GM12872 (cell line): ENCODE results near the gene MXD1.

Experiments used
- TF ChIP-seq, protein P1 (sequence below): IDR thresholded peaks from 3 replicates; pipeline ENCODE4 v1.5.1; 2011; ENCODE audit warnings: low read depth, mild to moderate bottlenecking, low read length, moderate library complexity; ENCODE audit not compliant: insufficient read depth

MXD1 gene

DNA sequence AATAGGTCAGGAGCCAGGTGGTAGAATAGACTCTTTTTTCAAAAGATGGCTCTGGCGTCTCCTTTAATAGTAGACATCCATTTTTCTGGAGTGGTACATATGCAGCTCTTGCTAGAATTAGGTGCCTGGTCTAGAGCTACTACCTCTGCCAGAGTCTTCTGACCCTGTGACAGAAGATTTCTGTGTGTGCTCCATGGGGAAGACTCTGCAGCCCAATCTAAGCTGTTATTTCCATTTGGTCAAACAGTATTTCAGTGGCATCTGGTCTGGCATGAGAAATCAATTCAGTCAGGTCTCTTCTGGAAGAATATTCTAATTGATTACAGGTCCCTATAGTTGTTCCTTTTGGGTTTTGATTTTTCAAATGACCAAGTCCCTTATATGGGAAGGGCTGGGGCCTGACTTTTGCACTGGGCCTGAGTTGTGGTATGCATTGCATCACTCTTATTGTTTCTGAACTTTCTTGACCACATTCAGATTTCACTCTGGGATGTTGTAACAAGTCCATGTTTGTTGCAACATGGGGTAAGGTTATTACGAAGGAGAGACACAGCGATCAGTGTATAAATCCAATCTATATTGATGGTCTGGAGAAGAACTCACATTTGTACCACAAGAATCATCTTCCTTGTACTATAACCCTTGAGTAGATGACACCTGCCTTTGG, 12.1 kb downstream of the MXD1 start:
- TF ChIP-seq, protein P1, sequence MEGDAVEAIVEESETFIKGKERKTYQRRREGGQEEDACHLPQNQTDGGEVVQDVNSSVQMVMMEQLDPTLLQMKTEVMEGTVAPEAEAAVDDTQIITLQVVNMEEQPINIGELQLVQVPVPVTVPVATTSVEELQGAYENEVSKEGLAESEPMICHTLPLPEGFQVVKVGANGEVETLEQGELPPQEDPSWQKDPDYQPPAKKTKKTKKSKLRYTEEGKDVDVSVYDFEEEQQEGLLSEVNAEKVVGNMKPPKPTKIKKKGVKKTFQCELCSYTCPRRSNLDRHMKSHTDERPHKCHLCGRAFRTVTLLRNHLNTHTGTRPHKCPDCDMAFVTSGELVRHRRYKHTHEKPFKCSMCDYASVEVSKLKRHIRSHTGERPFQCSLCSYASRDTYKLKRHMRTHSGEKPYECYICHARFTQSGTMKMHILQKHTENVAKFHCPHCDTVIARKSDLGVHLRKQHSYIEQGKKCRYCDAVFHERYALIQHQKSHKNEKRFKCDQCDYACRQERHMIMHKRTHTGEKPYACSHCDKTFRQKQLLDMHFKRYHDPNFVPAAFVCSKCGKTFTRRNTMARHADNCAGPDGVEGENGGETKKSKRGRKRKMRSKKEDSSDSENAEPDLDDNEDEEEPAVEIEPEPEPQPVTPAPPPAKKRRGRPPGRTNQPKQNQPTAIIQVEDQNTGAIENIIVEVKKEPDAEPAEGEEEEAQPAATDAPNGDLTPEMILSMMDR: no peak

DNA sequence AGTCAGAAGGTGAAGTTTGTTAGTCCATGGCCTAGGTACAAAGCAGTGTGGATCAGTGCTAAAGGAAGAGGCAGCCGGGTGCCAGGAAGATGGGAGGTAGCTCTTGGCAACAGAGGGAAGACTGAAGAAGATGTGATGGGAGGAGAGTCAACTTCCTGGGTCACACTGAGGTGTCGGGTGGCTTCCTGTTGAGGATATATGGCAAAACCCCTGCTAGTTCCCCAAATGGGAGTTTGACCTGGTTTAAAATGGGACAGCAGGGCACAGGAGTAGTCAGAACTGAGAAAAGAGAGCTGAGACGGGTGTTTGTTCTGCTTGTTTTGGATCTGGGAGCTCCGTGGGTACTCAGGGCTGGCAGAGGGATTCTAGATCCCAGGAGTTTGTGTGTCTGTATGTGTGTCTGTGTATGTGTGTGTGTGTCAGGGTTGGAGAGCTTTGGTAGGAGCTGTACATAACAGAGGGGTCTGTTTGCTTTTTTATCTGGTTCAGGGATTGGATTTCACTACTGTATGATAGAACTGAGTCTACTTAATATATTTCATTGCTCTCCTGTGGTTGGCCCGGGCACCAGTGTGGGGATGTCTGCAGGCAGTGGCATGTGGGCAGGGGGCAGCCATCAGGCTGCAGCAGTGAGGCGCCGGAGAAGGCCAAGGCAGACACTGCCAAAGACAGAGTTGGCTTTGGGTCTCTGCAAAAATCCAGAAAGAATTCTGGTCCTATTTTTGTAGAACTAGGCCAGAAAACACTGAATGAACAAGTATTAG, 17.1 kb downstream of the MXD1 start:
- TF ChIP-seq, protein P1: no peak

DNA sequence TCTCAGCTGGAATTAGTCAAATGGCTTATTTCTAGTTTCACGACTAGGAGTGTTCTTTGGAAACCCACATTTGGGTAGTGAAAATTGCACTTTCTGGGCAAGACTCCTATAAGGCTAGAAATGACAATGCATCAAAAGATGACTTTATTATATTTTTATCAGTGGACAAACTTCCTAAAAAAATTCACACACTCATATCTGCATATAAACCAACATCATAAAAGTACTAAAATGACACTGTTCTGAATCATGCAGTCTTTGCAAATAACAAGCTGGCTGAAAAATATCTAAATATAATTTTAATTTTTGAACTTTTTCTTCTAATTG, 17.6 kb downstream of the MXD1 start:
- TF ChIP-seq, protein P1: no peak

DNA sequence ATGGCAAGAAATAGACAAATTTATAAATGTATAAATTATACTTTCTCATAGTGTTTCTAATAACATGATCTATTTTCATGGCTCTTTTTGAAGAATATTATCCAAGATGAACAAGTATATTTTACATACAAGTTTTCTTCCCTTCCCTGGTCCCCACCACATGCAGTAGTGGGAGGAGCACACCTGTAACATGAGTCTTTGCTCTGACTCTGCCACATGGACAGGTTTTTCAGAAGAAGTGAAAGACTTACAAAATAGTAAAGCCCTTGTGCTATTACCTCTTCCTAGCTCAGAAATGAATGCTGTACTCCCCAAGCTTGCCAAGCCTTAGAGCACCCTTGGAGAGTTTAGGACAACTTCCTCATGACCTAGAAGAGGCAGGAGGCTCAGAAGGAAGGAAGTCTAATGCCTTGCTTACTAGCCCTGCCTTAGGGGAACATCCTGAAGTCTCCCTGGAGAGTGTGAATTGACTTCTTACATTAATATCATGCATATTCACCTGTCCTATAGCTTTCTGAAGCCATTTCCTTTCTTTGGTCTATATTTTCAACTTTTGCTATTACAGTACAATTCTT, 18.4 kb downstream of the MXD1 start:
- TF ChIP-seq, protein P1: no peak

DNA sequence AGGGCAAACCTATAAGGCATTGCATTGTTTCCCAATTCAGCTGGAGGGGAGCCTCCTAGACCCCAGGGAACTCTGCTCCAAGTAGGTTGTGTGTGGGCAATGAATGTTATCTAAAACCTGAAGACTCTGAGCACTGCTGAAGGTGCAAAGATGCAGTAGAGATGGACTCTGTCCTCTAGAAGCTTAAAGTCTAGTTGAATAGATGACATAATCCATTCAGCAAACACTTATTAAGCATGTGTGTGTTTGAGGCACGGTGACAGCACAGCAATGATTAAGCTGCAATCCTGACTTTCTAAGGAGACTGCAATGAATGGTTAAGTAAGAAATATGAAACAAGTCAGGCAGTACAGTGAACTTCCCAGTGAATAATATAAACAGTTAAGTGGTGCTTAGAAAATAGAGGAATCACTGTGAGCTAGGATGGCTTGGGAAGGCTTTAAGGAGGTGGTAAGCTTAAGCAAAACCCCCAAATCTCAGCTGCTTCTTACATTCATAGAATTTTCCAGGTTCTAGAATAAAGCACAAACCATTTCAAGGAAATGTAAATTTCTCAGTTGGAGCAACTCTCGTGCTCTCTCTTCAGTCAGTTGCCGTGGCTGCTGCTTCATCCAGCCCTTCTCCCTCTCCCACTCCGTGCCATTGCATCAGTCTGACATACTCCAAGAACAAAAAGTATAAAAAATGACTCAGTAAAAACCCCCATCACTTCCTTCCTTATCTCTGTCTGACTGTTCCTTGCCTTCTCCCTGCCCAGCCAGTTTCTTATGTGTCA, 19.1 kb downstream of the MXD1 start:
- TF ChIP-seq, protein P1: no peak

DNA sequence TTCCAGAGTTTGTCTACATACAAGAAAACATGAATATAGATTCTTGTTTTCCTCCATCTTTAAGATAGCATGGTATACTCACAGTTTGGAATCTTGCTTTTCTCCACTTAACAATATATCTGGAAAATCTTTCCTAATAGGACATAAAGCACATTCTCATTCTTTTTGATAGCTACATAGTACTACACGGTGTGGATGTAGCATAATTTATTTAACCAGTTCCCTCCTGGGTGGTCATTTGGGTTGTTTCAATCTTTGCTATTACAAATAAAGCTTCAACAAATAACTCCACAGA, 19.7 kb downstream of the MXD1 start:
- TF ChIP-seq, protein P1: no peak

DNA sequence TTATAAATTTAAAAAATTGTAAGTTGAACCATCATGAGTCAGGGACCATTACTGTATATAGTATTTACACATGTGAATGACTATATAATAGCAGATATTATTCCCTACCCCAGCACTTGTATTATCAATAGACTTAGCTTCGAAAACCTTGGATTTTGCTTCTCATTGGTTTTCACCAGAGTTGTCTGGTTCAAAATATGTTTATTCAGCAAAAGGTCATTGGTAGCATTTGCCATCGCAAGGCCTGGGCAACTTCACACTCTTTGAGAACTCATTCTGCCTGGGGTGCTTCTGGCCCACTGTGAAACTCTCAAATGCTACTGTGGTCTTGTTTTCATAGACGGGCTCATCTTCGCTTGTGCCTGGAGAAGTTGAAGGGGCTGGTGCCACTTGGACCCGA, 20.1 kb downstream of the MXD1 start:
- TF ChIP-seq, protein P1: no peak
